ENCODE data around the gene RAB40AL.

RAB40AL gene

GRCh38 chrX:102976793-102977495, 39.9 kb downstream of the RAB40AL start:
- intact Hi-C loops (cut with DNase I): no loop called here
- no peak for DNase-seq

DNA sequence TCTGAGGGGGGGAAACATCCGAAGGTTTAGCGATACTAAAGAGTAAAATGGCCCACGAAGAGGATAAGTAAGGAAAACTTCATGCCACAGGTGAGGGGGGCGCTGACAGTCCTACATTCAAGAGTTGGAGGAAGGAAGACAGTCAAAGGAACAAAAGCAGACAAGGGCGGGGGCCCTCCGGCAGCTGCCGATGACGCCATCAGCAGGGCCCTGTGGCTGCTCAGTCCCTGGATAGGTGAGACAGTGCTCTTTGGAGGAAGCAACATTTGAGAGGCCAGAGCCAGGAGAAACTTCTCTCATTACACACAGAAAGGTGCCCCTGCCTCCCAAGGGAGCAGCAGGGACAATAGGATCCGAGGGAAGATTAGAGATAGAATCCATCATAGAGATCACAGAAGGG, 41.5 kb downstream of the RAB40AL start:
- DNase-seq: no peak
- intact Hi-C loops (cut with DNase I): no loop called here

DNA sequence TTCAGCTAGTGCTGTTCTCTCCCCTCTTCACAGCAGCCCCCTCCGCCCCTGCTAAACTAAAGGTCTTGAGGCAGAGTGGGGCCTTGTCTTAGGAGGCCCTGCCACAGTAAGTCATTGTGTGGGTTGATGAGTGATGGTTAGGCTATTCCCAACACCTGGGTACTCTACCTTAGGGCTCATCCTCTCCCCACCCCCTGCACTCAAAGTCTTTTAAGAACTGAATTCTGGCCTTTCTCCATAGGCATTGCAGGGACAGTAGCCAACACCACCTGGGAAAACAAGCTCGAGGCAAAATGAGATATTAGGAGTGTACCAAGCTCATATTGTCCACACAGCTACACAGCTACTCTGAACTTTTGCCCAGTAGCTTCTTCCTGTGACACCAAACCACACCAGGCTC, 42.5 kb downstream of the RAB40AL start:
- peak in 2 of 42 donors; percentile 7 to 13 for DNase-seq
- intact Hi-C loops (cut with DNase I): no loop called here

GRCh38 chrX:102983205-102983604, 46.1 kb downstream of the RAB40AL start:
- no peak for DNase-seq
- intact Hi-C loops (cut with DNase I): no loop called here

DNA sequence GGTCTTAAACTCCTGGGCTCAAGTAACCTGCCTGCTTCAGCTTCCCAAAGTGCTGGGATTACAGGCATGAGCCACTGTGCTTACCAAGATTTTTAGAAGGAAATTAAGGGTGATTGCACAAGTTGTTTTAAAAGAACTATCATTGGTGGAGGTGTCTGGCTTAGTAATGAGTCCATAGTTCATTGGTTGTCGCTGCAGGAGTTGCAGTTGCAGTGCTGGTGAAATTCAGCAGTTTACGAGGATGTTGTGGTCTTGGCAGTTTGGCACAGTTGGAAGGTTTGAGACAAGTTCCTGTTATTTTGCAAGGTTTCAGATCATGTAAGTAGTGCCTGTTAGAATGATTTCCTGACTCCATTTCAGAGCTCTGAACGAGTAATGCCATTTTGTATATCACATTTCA, 48.1 kb downstream of the RAB40AL start:
- intact Hi-C loops (cut with DNase I): no loop called here
- peak in 1 of 42 donors; percentile 1 for DNase-seq
